B cell (primary cell): ENCODE results near the gene RACK1. TPM values are rescaled to one million over a fixed set of nuclear protein-coding genes. Genes with fewer than 3 reads are reported as not detected.

Source experiments
- ATAC-seq: fragments of 200-7000 bp; cut with Tn5 transposase; one replicate; pipeline ENCODE4 v1.10.0; 2021; ENCODE audit warnings: low read depth, mild to moderate bottlenecking, moderate number of reproducible peaks, moderate library complexity
- CTCF ChIA-PET: fragments of 350-600 bp; sonication (Branson Sonifier 250); formaldehyde crosslinking; loops from one replicate; lab custom pipeline; 2021; ENCODE audit warnings: antibody characterized with exemption, inconsistent platforms; lab: Charles Lee
- POLR2A ChIA-PET: fragments of 350-600 bp; sonication (Branson Sonifier 250); formaldehyde crosslinking; loops from one replicate; lab custom pipeline; 2021; ENCODE audit warnings: antibody characterized with exemption; lab: Charles Lee
- DNase-seq: peaks from one replicate; pipeline ENCODE4 v3.0.0; 2013
- H2AFZ ChIP-seq: 2 replicates; pipeline ENCODE4 v1.6.1; 2012; ENCODE audit warnings: mild to moderate bottlenecking, low read depth, low read length; ENCODE audit not compliant: insufficient read depth, poor library complexity, severe bottlenecking
- H3K27ac ChIP-seq, 2 donors: 1 replicate in 1 of 2; 2 replicates in 1 of 2; pipeline ENCODE4 v1.5.1; 2012 to 2013; ENCODE audit warnings: low read length in 2 of 2, mild to moderate bottlenecking in 2 of 2, moderate library complexity in 1 of 2
- H3K27me3 ChIP-seq, 4 experiments: fragments of 200-600 bp in 1 of 4; sonication (generic) in 1 of 4; replicated peaks in 1 of 4; 1 replicate in 2 of 4; 2 replicates in 2 of 4; pipeline versions ENCODE4 v1.6.1 to v1.7.0; 2013 to 2016; ENCODE audit warnings: low read length in 3 of 4, mild to moderate bottlenecking in 2 of 4, mixed read lengths in 1 of 4, moderate library complexity in 1 of 4; ENCODE audit not compliant: insufficient read depth in 4 of 4, control insufficient read depth in 3 of 4; ENCODE audit errors: control extremely low read depth in 1 of 4
- H3K36me3 ChIP-seq, 2 experiments: replicated peaks in 1 of 2; 1 replicate in 1 of 2; 2 replicates in 1 of 2; pipeline versions ENCODE4 v1.6.1 to v1.7.1; 2013; ENCODE audit warnings: low read length in 1 of 2; ENCODE audit not compliant: insufficient read depth in 2 of 2, control insufficient read depth in 1 of 2; ENCODE audit errors: control extremely low read depth in 1 of 2, extremely low read depth in 1 of 2
- H3K4me1 ChIP-seq, 2 donors: fragments of 200-600 bp in 1 of 2; sonication (generic) in 1 of 2; 1 replicate in 1 of 2; 2 replicates in 1 of 2; pipeline versions ENCODE4 v1.5.1 to v1.6.1; 2013 to 2017; ENCODE audit warnings: low read length in 2 of 2; ENCODE audit not compliant: control insufficient read depth in 2 of 2, insufficient read depth in 2 of 2
- H3K4me2 ChIP-seq: replicated peaks from 2 replicates; pipeline ENCODE3; 2012; ENCODE audit warnings: mild to moderate bottlenecking, low read depth, low read length; ENCODE audit not compliant: poor library complexity, severe bottlenecking
- H3K4me3 ChIP-seq, 5 experiments: fragments of 200-600 bp in 1 of 5; sonication (generic) in 1 of 5; 1 replicate in 3 of 5; 2 replicates in 2 of 5; pipeline versions ENCODE4 v1.5.1 to v1.7.0; 2011 to 2016; ENCODE audit warnings: low read length in 4 of 5, mild to moderate bottlenecking in 4 of 5, low read depth in 2 of 5, control low read depth in 1 of 5, moderate library complexity in 1 of 5; ENCODE audit not compliant: insufficient read depth in 1 of 5; ENCODE audit errors: control extremely low read depth in 1 of 5, extremely low read depth in 1 of 5
- H3K79me2 ChIP-seq: fragments of 200-600 bp; sonication (generic); one replicate; pipeline ENCODE4 v1.6.0; 2016; ENCODE audit warnings: low read length; ENCODE audit not compliant: control insufficient read depth, insufficient read depth
- H3K9ac ChIP-seq: fragments of 200-600 bp; sonication (generic); 2 replicates; pipeline ENCODE4 v1.6.1; 2017; ENCODE audit warnings: mild to moderate bottlenecking, low read length, moderate library complexity
- H3K9me3 ChIP-seq, 3 donors: one replicate each; pipeline versions ENCODE4 v1.6.1 to v1.7.1; 2013; ENCODE audit warnings: low read length in 2 of 3; ENCODE audit not compliant: control insufficient read depth in 2 of 3, insufficient read depth in 1 of 3; ENCODE audit errors: control extremely low read depth in 1 of 3
- H4K20me1 ChIP-seq: 2 replicates; pipeline ENCODE4 v1.6.0; 2012; ENCODE audit warnings: mild to moderate bottlenecking, low read length; ENCODE audit not compliant: insufficient read depth, control insufficient read depth, poor library complexity, severe bottlenecking
- H3K27ac Mint-ChIP-seq: one replicate; pipeline ENCODE4 v1.8.0; 2021; ENCODE audit warnings: mixed read lengths
- H3K27me3 Mint-ChIP-seq: one replicate; pipeline ENCODE4 v1.8.0; 2021; ENCODE audit warnings: mixed read lengths
- H3K4me1 Mint-ChIP-seq: one replicate; pipeline ENCODE4 v1.8.0; 2021; ENCODE audit warnings: mixed read lengths
- H3K4me3 Mint-ChIP-seq: one replicate; pipeline ENCODE4 v1.8.0; 2021; ENCODE audit warnings: mixed read lengths
- H3K9me3 Mint-ChIP-seq: one replicate; pipeline ENCODE4 v1.8.0; 2022; ENCODE audit warnings: mixed read lengths; ENCODE audit not compliant: insufficient read depth
- EZH2 ChIP-seq: IDR thresholded peaks from 2 replicates; pipeline ENCODE4 v1.6.1; 2012; ENCODE audit warnings: borderline replicate concordance, low read depth, mild to moderate bottlenecking, moderate library complexity, low read length; ENCODE audit not compliant: insufficient read depth, poor library complexity, severe bottlenecking
- WGBS: methylation state at CpG from one replicate; pipeline ENCODE4 v1.1.5; 2013; ENCODE audit warnings: missing lambda C conversion rate; ENCODE audit not compliant: insufficient coverage; 5-methylcytosine and 5-hydroxymethylcytosine counted together
- intact Hi-C: fragments of 100-400 bp; cut with micrococcal nuclease; formaldehyde crosslinking; loops from one replicate; pipeline ENCODE4 v1.10.0; 2022
- polyA plus RNA-seq: library from polyadenylated mRNA; depleted of rRNA; stranded (reverse); fragments of >200 nt; gene quantifications from 2 replicates; pipeline ENCODE4 v1.2.3, GENCODE V29; 2012
- total RNA-seq, 2 donors: library from RNA; stranded (reverse); fragments of 120-200 nt in 1 of 2; gene quantifications; 1 replicate in 1 of 2; 2 replicates in 1 of 2; pipeline versions ENCODE4 v1.2.3 to v1.2.4, GENCODE V29; 2013 to 2022
- TF ChIP-seq, protein P1 (sequence below): fragments of 200-600 bp; IDR thresholded peaks from one replicate; pipeline ENCODE4 v1.8.0; 2022; ENCODE audit warnings: antibody characterized with exemption, mild to moderate bottlenecking

RACK1 gene
- total and polyA plus RNA-seq, 2 donors (not counting 1 experiment from before 2014, with no cell fraction given): 2,047 to 4,130 TPM

DNA sequence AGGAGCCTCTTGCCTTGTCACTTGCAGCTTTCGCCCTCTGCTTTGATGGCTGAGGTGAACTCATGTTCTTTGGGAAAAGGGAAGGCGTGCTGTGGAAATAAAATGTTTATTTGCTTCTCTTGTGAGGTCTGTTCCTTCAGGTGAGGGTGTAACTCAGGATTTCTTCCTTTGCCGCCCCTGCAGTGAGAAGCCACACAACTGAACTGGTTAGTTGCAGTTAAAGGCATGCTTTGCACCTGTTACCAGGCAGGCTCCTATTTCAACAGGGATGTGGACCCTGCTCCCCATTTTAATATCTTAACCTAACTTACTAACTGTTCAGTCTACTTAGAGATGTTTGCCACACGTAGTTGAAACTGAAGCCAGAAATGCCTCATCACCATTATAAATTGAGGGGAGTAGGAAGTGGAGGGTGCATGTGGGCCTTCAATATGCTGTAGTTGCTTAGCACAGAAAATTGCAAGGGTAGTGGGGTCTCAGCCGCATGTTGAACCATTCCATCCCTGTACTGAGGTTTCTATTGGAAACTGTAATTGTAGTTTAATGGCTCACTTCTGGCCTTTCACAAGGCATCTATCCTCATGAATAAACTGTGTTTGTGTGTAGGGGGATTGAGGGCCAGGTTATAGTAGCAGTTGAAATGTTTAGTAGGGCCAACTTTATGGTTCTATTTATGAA lies 7.9 kb downstream of the RACK1 start:
- no peak overlapping the region for H3K4me3 ChIP-seq
- WGBS: 94% methylated on average over 2 of the region's 5 CpGs

DNA sequence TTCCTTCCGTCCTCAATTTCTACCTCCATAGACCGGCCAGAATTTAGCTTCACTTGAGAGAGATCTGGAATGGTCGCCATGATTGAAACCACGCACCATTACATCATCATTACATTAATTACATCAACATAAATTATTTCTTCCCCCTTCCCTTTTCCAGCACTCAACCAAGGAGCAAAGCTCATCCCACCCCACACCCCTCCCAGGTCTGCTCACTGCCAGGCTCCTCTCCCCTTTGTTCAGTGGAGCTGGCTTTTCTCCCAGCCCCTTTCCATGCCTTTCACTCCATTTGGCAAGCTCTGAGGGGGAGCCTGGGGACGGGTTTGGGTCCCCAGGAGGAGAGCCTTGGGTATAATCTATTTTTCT lies 8.4 kb downstream of the RACK1 start:
- H3K27ac ChIP-seq: no peak overlapping the region
- POLR2A ChIA-PET: interaction anchor here (1.5 kb wide), 1 partner anchor 8 kb away, joined by 3 read pairs; the partner anchor contains the start of gene RACK1
- no peak overlapping the region for H3K9ac ChIP-seq
- no peak overlapping the region for H3K4me3 ChIP-seq
- intact Hi-C loops: no loop called here
- H3K36me3 ChIP-seq: peaks cover 11 to 93% of the 10 kb centered on the region in 2 experiments
- DNase-seq: no peak
- TF ChIP-seq, protein P1, sequence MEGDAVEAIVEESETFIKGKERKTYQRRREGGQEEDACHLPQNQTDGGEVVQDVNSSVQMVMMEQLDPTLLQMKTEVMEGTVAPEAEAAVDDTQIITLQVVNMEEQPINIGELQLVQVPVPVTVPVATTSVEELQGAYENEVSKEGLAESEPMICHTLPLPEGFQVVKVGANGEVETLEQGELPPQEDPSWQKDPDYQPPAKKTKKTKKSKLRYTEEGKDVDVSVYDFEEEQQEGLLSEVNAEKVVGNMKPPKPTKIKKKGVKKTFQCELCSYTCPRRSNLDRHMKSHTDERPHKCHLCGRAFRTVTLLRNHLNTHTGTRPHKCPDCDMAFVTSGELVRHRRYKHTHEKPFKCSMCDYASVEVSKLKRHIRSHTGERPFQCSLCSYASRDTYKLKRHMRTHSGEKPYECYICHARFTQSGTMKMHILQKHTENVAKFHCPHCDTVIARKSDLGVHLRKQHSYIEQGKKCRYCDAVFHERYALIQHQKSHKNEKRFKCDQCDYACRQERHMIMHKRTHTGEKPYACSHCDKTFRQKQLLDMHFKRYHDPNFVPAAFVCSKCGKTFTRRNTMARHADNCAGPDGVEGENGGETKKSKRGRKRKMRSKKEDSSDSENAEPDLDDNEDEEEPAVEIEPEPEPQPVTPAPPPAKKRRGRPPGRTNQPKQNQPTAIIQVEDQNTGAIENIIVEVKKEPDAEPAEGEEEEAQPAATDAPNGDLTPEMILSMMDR: no peak
- no peak for TF ChIP-seq EZH2
- H3K27me3 ChIP-seq: no peaks in the 10 kb centered on the region
- no peak overlapping the region for H2AFZ ChIP-seq
- 86% methylated on average over 5 of the region's 5 CpGs for WGBS
- H3K9me3 ChIP-seq: no peaks in the 10 kb centered on the region
- no peaks in the 10 kb centered on the region for H3K9me3 Mint-ChIP-seq
- no peak overlapping the region for H3K4me3 Mint-ChIP-seq
- CTCF ChIA-PET: interaction anchor here (1.0 to 1.1 kb wide), 3 partner anchors 13 to 51 kb away, joined by 3 read pairs; no protein-coding TSS in a partner anchor
- ATAC-seq: no peak
- peaks cover 41% of the 10 kb centered on the region for H4K20me1 ChIP-seq
- H3K4me1 ChIP-seq: no peaks in the 10 kb centered on the region
- H3K4me1 Mint-ChIP-seq: peaks cover 9% of the 10 kb centered on the region
- H3K27me3 Mint-ChIP-seq: no peaks in the 10 kb centered on the region
- H3K27ac Mint-ChIP-seq: no peak overlapping the region
- H3K4me2 ChIP-seq: no peak overlapping the region
- H3K79me2 ChIP-seq: peaks cover 7% of the 10 kb centered on the region

More for the DNA sequence above, 7.9 kb downstream of the RACK1 start:
- ChIA-PET POLR2A (no interaction called here), CTCF (interaction anchor here (1.0 to 1.1 kb wide), 2 partner anchors 13 to 52 kb away, joined by 3 read pairs; no protein-coding TSS in a partner anchor)
- H3K79me2 ChIP-seq: peaks cover 9% of the 10 kb centered on the region
- peaks cover 11 to 93% of the 10 kb centered on the region in 2 experiments for H3K36me3 ChIP-seq
- H3K27ac ChIP-seq: no peak overlapping the region
- Mint-ChIP-seq H3K27ac (no peak overlapping the region), H3K4me3 (no peak overlapping the region), H3K27me3 (no peaks in the 10 kb centered on the region), H3K9me3 (no peaks in the 10 kb centered on the region), H3K4me1 (peaks cover 9% of the 10 kb centered on the region)
- peaks cover 41% of the 10 kb centered on the region for H4K20me1 ChIP-seq
- H3K9ac ChIP-seq: no peak overlapping the region
- H2AFZ ChIP-seq: no peak overlapping the region
- intact Hi-C loops: no loop called here
- no peaks in the 10 kb centered on the region for H3K27me3 ChIP-seq
- ATAC-seq (no peak), DNase-seq (no peak)
- no peaks in the 10 kb centered on the region for H3K9me3 ChIP-seq
- no peaks in the 10 kb centered on the region for H3K4me1 ChIP-seq
- no peak for TF ChIP-seq EZH2
- TF ChIP-seq, protein P1: no peak
- no peak overlapping the region for H3K4me2 ChIP-seq
